KG1 (cell line): ENCODE results near the gene NCKIPSD.

ENCODE experiments used
- DNase-seq: peaks from one replicate; lab custom pipeline; 2025; lab: John Stamatoyannopoulos, UW

The NCKIPSD gene

DNA sequence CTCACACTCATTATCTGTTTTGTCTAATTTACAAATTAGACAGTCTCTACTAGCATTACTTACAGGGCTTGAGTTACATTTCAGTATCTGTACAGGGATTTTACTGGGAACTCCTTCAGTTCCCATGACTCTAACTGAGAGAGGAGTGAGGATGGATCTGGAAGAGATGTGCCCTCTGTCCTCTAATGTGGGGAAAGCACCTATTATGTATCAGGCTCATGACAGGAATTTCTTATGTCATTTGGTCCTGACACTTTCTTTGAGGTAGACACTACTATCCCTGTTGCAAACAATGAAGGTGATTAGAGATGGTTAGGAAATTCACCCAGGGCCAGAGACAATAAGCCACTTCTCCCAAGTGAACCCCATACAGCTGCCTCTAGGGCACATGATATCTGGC is 10.9 kb upstream of the NCKIPSD start:
- no peak for DNase-seq

- no peak for DNase-seq
Observed at GRCh38 chr3:48696156-48696555, 10.4 kb upstream of the NCKIPSD start.

- DNase-seq, result no peak
Observed at GRCh38 chr3:48695393-48695753, 9.7 kb upstream of the NCKIPSD start.

- no peak for DNase-seq
Observed at GRCh38 chr3:48694610-48695392, 9.1 kb upstream of the NCKIPSD start.

DNA sequence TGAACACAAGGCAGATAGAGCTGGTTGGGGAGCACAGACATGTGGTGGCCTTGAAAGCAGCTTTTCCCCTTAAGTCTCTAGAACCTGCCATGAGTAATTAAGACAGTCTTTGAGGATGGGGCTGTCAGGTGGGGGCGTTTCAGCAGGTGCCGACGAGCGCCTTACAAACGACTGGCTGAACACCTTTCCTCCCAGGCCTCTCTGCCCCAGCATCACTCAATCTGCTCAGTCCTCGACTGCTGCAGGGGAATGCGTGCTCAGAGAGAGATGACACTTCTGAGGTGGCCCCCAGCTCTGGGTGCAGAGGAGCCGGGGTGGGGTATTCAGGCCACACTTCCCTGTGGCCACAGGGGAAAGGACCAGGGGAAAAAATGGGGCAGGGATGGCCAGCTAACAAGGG is 8.1 kb upstream of the NCKIPSD start:
- DNase-seq, result no peak

DNA sequence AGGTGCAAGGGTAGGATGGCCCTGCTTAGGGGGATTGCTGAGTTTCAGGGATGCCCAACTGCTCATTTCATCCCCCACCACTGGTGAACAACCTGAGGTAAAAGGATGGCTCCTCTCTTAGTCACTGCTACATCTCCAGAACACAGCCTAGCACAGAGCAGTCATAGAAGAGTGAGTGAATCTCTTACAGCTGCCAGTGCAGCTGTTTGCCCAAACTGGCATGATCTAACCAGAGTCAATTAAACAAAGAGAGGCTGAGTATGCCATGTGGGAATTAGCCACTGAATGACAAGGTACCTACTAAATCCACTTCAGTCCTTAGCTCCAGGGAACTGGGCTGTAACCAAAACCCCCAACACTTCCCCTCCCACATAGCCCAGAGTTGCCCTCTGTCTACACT is 6.8 kb upstream of the NCKIPSD start:
- DNase-seq, result no peak

DNA sequence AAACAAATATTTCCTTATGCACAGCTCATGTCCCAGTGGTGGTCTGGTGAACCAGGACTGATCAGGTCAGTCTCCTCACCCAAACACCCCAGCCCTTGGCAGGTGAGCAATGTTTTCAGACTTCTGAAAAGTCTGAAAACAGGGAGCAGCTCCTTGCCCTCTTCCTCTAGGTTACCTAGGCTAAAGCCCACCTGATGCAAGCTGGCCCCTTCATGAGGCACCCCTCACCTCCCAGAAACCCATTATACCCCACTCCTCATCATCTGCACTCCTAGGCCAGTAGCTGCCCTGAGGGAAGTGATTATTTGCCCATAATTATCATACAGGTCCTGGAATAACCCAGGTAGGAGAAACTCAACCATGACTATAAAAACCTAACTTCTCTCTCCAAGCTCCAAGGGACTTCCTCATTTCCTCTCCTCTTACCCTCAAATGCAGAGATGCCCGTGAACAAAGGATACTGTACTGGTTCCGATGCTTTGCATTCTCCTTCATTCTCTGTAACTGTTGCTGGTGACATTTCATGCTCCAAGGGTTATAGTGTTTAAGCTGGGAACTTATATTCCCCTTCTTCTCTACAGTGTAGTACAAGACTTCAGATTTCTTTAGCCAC is 5.2 kb upstream of the NCKIPSD start:
- no peak for DNase-seq

DNA sequence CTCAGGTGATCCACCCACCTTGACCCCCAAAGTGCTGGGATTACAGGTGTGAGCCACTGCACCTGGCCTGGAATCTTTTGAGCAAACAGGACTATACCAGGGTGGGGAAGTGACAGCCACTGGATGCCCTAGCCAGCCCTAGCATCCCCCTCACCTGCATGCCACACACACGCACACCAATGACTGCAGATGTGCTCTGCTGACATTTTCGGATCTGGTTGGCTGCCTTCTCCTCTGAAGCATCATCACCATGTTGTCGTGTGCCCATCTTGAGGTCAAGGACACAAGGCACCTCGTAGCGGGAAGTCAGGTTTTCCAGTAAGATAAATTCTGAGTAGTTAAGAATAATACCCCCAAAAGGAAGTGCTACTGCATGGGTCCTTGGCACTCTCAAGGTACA is 3.7 kb upstream of the NCKIPSD start:
- no peak for DNase-seq

- DNase-seq, result no peak
Observed at GRCh38 chr3:48688737-48689075, 3.0 kb upstream of the NCKIPSD start.

GRCh38 chr3:48688032-48688736 is 2.5 kb upstream of the NCKIPSD start:
- DNase-seq, result no peak

GRCh38 chr3:48687220-48687678 is 1.5 kb upstream of the NCKIPSD start:
- no peak for DNase-seq

- no peak for DNase-seq
Observed at GRCh38 chr3:48686538-48687219, 964 bp upstream of the NCKIPSD start.

DNA sequence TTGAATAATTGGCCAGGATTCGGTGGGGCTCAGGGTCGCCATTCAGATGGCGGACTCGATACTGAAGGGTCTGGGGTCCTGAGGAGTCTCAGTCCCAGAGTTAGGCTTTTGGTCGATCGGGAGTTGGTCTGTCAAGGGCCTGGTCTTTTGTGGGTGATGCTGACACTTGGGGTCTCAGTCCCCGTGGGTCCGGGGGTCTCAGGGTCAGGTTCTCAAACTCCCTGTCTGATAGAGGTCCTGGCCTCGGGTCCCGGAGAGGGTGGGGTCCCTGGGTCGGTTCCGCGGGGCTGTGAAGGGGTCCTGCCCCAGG is 467 bp downstream of the NCKIPSD start:
- no peak for DNase-seq

DNA sequence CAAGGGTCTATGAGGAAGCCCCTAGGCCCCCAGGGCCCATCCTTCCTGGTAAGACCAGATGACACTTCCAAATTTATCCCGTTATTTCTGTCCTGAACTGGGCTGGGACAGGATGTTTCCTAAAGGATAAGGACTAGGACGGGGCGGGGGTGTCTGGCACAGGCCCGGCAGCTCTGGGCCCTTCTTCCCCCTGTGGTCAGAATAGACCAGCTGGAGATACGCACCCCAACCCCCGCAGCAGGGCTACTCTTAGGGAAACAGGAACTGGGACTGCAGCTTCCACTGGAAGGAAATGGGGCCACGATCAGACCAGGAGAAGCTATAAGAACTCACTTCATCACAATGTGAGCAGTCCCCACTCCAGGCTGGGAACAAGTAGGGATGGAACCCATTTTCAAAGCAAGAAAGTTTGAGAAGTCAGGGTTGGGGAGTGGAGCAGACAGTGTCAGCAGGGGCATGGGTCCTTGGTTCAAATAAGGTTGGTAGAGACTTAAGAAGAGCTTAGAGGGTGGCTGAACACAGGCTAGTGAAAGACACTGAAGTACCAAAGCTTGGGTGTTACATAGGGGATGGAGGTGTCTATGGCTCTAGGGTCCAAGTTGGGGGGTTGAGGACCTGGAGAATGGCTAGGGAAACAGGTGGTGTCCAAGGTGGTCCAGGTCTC is 1.1 kb downstream of the NCKIPSD start:
- no peak for DNase-seq

DNA sequence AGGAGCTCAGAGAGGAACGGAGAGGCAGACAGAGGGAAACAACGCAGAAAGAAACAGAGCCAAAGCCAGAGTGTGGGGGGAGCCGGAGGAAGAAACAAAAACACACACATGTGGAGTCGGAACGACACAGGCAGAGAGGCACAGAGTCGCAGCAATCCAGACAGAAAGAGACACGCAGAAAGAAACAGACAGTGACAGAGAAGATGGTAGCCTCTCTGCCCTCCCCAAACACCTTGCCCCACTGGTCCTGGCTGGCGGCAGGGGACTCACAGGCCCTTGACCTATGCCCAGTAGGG is 1.7 kb downstream of the NCKIPSD start:
- DNase-seq, result no peak

DNA sequence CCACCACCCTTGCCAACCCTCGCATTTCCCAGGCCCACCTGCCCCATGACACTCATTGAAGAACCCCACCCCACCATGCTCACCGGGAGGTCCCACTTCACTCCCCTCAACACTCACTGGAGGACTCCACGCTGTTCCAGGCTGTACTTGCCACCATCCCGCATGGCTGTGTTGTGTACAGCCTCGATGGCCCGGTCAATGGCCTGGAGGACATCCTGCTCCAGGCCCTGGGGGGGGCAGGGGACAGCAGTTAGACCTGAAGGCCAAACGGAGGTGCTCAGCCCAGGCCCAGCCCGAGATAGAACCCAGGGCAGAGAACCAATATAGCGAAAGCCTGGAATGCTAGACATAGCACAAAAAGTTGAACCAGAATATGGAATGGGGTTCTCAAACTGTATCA is 2.9 kb downstream of the NCKIPSD start:
- DNase-seq, result no peak

DNA sequence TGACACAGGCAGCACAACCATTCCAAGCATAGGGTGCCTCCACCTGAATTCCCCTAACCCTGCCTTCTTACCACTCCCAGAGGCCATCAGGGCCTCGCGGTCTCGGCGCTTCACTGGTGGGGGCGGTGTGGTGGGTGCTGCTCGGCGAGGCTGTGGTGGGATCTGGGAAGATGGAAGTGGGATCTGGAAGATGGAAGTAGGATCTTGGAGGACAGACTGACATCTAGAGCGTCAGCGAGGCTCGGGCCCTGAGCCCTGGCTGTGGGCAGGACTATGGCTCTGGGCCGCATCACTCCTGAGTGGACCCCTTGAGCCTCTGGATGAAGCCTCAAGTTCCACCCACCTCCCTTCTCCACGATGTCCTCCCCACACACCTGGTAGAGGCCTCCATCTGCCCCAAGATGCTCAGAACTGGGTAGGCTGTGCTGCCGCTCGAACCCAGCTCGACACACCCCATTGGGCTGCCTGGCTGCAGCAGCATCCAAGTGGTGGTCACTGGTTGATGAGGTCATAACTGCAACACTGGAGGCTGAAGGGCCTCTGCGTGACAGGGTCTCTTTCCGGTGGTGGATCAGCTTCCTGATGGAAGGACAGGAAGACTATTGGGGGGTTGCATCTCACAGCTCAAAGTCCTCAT is 3.6 kb downstream of the NCKIPSD start:
- DNase-seq, result no peak

- DNase-seq, result no peak
Observed at GRCh38 chr3:48681541-48681880, 4.2 kb downstream of the NCKIPSD start.

- no peak for DNase-seq
Observed at GRCh38 chr3:48680811-48681540, 4.7 kb downstream of the NCKIPSD start.

DNA sequence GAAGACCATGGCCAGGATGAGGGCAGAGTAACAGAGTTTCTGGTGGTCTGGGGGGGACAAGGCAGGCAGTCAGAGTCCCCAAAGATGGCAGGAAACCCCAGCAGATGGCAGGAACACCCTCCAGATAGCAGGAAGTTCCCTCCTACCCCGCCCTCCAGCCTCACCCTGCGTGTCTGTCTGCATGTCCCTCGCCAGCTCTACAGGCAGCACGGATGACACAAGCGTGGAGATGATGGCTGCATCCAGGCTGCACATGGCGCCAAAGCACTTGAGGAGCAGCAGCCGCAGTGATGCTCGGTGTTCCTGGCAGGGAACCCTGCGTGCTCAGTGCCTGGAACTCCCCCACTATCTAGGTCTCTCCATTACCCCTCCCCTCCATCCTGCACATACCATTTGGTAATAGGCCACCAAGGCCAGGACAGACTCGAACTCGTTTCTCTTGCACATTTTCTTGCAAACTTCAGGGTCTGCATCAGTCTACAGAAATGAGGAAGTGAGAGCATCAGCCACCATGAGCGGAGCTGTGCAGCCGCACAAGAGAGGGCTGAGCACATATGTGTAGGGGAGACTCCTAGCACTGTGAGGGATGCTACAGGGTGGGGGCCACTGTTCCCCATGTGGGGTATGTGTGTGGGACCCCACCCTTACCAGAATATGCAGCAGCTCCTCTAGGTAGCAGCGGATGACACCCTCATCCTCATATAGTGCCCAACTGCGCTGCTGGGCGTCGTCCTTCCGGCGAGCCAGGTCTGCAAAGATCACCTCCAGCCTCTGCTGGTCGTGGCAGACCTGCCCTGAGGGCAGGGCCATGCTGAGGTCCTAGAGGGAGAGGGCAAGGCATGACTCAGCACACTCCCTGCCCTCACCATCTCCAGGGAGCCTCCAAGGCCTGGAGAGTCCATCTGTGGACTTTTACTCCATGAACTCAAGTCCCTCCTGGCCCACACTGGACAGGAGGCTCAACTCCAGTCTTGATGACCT is 6.0 kb downstream of the NCKIPSD start:
- DNase-seq, result no peak
